B cell (primary cell): ENCODE measurements around the gene USP36.

Experiments used
- CTCF ChIP-seq: fragments of 200-600 bp; IDR thresholded peaks from one replicate; pipeline ENCODE4 v1.8.0; 2022; ENCODE audit warnings: antibody characterized with exemption, mild to moderate bottlenecking
- EZH2 ChIP-seq: IDR thresholded peaks from 2 replicates; pipeline ENCODE4 v1.6.1; 2012; ENCODE audit warnings: borderline replicate concordance, low read depth, mild to moderate bottlenecking, moderate library complexity, low read length; ENCODE audit not compliant: insufficient read depth, poor library complexity, severe bottlenecking

GRCh38 chr17:78794399-78794798 lies 46.2 kb downstream of the USP36 start:
- no peak for TF ChIP-seq CTCF
- TF ChIP-seq EZH2: no peak
